Activated T-helper 17 cell treated with anti-CD3 and anti-CD28 coated beads, Interleukin-2, amount 50 U/mL, for 72 hours (primary cell): ENCODE data around the gene FGFR3. TPM values are rescaled to one million over a fixed set of nuclear protein-coding genes. Genes with fewer than 3 reads are reported as not detected.
"Not testable (repeated sequence)": the region's sequence is repeated elsewhere in the genome, so short reads cannot be mapped to it uniquely, and the experiment has no call there.

Experiments
- ATAC-seq: fragments of 150-1000 bp; cut with Tn5 transposase; replicated peaks from 2 replicates; pipeline ENCODE4 v1.10.0; 2021; ENCODE audit warnings: mild to moderate bottlenecking, moderate library complexity
- H3K27ac Mint-ChIP-seq: one replicate; pipeline ENCODE4 v1.8.0; 2022; ENCODE audit warnings: mixed read lengths
- H3K27me3 Mint-ChIP-seq: one replicate; pipeline ENCODE4 v1.8.0; 2022; ENCODE audit warnings: mixed read lengths
- H3K36me3 Mint-ChIP-seq: one replicate; pipeline ENCODE4 v1.8.0; 2022; ENCODE audit warnings: low read depth, mild to moderate bottlenecking, mixed read lengths
- H3K4me1 Mint-ChIP-seq: one replicate; pipeline ENCODE4 v1.8.0; 2022; ENCODE audit warnings: mixed read lengths
- H3K4me3 Mint-ChIP-seq: one replicate; pipeline ENCODE4 v1.8.0; 2022; ENCODE audit warnings: mild to moderate bottlenecking, mixed read lengths
- H3K9me3 Mint-ChIP-seq: one replicate; pipeline ENCODE4 v1.8.0; 2022; ENCODE audit warnings: mixed read lengths
- total RNA-seq, 2 donors: library from RNA; stranded (reverse); gene quantifications; one replicate each; pipeline ENCODE4 v1.2.3, GENCODE V29; 2022

Gene FGFR3
- total RNA-seq, 2 donors from 2014 or later: 0.05 TPM; not detected in 1

DNA sequence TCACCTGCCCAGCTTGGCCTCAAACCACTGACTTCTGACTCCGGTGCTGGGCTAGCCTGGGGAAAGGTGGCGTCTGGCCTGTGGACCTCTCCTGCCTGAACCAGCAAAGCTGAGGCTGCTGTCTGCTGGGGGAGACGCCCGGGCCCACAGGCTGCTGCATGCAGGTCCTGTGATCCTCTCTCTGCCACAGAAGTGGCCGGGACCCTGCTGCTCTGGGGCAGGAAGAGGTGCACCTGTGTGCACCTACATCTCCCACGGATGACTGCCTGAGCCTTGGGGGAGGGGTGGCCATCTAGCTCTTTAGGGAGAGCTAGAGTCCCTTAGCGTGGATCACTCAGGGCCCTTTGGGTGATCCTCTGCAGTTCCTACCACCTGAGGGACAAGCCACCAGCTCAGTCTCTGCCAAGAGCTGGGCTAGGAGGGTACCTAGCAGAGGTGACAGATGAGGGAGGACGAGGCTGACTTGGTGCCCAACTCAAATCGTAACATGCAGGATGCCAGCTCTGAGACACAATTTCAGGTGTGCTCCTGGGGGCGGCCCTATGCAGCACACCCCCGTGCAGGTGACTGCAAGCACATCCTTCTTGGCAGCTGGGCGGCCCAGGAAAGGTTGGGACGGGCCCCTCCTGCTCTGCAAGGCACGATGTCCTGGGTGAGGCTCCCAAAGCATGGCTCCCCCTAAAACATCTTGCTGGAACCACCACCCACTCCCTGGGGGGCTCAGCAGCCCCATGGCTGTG is 40.4 kb downstream of the FGFR3 start:
- H3K27me3 Mint-ChIP-seq: no peaks in the 10 kb centered on the region
- H3K4me1 Mint-ChIP-seq: no peaks in the 10 kb centered on the region
- peaks cover 85% of the 10 kb centered on the region for H3K36me3 Mint-ChIP-seq
- no peak for ATAC-seq
- H3K9me3 Mint-ChIP-seq: no peaks in the 10 kb centered on the region
- H3K4me3 Mint-ChIP-seq: no peak overlapping the region
- H3K27ac Mint-ChIP-seq: peak overlapping the region; percentile 62

DNA sequence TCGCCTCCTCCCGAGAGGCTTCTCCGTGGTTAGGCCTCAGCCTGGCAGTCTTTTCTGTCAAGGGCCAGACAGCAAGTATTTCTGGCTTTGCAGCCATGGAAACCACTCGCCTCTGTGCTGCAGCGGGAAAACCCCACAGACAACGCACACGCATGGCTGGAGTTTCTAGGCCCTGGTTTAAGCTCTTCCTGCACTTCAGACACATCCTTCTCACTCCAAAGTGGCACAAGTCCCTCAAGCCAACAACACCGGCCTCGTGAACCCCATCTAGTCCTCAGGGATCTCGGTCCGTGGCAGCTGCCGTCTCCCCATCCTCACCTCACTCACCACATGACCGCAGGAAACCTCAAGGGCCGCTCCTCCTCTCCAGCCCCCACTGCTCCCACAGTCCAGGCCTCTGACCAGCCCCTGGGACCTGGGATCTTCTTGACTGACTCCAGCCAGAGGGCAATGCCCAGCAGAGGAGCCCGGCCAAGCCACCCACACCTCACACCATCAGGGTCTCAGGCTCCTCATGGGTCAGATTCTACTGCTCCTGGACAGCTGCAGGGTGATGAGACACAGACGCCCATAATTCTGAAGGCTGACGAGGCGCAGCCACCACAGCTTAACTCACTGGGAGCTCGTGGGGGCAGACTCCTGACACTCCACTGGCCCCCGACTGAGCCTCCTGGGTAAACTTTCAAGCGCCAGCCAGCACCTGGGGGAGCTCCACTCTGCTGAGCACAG is 41.1 kb downstream of the FGFR3 start:
- Mint-ChIP-seq H3K27ac (peak overlapping the region; percentile 62), H3K4me3 (no peak overlapping the region), H3K36me3 (peaks cover 92% of the 10 kb centered on the region), H3K27me3 (no peaks in the 10 kb centered on the region), H3K4me1 (no peaks in the 10 kb centered on the region), H3K9me3 (no peaks in the 10 kb centered on the region)
- no peak for ATAC-seq

DNA sequence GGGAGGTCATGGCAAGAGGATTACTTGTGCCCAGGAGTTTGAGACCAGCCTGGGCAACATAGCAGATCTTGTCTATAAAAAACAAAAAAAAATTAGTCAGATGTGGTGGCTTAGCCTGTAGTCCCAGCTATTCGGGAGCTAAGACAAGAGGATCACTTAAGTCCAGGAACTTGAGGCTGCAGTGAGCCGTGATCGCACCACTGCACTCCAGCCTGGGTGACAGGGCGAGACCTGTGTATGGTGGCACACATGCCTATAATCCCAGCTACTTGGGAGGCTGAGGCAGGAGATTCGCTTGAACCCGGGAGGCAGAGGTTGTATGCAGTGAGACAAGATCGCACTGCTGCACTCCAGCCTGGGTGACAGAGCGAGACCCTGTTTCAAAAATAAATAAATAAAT is 42.7 kb downstream of the FGFR3 start:
- not testable (repeated sequence) for H3K4me1 Mint-ChIP-seq, ATAC-seq, H3K27me3 Mint-ChIP-seq, H3K9me3 Mint-ChIP-seq, H3K4me3 Mint-ChIP-seq, H3K27ac Mint-ChIP-seq
- peaks cover 92% of the 10 kb centered on the region for H3K36me3 Mint-ChIP-seq

DNA sequence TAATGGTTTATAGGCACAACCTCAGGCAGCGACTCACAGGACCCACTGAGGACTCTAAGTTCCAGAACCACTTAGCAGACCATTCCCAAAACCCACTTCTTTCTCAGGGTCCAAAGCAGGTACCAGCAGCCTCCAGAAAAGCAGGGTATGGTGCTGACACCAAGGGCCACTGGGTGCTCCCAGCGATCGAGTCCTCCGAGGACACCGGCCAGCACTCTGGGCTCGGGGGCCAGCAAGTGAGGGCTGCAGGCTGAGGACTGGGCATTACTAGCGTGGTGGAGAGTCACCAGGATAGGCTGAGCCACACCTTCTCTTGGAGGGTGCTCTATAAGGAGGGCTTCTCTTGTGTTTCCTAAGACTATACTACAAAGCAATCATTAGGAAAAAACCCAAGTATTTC is 43.6 kb downstream of the FGFR3 start:
- H3K36me3 Mint-ChIP-seq: peaks cover 92% of the 10 kb centered on the region
- no peak for ATAC-seq
- no peaks in the 10 kb centered on the region for H3K9me3 Mint-ChIP-seq
- H3K4me3 Mint-ChIP-seq: no peak overlapping the region
- H3K4me1 Mint-ChIP-seq: no peaks in the 10 kb centered on the region
- H3K27ac Mint-ChIP-seq: no peak overlapping the region
- no peaks in the 10 kb centered on the region for H3K27me3 Mint-ChIP-seq

DNA sequence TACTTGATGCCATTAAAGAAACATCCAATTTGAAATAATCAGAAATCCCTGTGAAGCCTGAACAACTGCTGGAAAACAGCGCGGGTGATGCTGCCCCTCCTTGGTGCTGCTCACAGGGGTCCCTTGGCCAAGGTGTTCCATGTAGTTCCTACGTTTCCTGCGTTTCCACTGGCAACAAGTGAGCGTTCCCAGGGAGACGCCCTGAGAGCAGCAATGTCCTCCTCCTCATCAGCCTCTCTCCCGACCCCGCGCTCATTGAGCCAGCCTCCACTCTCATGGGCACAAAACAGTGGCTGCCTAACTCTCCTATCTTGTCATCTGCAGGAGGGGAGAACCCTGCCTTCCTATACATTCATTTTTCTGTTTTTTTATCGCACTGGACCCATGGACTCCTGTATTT is 44.0 kb downstream of the FGFR3 start:
- Mint-ChIP-seq H3K36me3 (peaks cover 92% of the 10 kb centered on the region), H3K27ac (no peak overlapping the region), H3K27me3 (no peaks in the 10 kb centered on the region), H3K4me3 (no peak overlapping the region), H3K4me1 (no peaks in the 10 kb centered on the region), H3K9me3 (no peaks in the 10 kb centered on the region)
- ATAC-seq: no peak

DNA sequence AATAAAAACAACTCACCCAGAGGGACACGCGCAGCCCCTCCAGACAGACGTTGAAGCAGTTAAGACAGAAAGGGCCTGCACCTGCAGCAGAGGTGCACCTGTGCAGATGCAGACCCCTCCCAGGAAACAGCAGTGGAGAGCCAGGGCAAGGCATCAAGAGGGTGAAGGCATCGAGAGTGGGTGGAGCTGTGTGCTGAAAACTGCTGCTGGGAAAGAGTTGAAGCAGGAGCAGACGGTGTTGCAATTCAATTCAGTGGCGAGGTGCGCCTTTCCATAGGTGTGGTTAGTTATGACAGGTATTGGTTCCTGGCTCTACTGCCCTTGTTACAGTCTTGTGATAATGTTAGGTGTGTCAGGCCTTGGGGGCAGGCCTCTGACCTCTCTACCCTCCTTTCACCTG is 46.2 kb downstream of the FGFR3 start:
- H3K27ac Mint-ChIP-seq: no peak overlapping the region
- peaks cover 96% of the 10 kb centered on the region for H3K36me3 Mint-ChIP-seq
- H3K27me3 Mint-ChIP-seq: no peaks in the 10 kb centered on the region
- no peaks in the 10 kb centered on the region for H3K4me1 Mint-ChIP-seq
- no peak overlapping the region for H3K4me3 Mint-ChIP-seq
- no peak for ATAC-seq
- H3K9me3 Mint-ChIP-seq: no peaks in the 10 kb centered on the region

DNA sequence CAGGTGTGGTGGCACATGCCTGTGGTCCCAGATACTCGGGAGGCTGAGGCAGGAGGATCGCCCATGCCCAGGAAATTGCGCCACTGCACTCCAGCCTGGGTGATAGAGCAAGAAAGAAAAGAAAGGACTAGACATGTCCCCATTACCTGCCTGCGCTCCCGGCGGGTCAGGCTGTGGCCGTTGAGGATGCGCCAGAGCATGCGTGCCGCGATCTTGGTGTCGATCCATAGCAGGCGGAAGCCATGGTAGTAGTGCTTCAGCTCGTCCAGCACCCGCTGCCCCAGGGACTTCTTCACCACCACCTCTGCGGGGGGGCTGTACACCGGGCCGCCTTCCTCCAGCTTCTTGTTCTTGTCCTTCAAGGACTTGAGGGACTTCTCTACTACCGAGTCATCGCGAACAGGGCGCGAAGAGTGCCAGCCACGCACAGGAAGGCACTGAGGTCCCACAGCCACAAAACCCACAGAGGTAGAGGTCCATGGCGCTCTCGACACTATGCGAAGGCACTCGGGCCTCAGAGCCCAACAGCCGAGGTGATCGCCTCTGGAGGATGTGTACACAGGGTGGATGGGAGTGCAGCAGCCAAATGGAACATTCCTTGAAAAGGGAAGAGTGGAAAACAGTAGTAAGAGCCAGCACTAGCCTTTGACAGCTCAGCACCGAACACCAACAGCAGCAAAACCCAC is 48.3 kb downstream of the FGFR3 start:
- no peak overlapping the region for H3K27ac Mint-ChIP-seq
- no peak overlapping the region for H3K4me3 Mint-ChIP-seq
- no peak for ATAC-seq

DNA sequence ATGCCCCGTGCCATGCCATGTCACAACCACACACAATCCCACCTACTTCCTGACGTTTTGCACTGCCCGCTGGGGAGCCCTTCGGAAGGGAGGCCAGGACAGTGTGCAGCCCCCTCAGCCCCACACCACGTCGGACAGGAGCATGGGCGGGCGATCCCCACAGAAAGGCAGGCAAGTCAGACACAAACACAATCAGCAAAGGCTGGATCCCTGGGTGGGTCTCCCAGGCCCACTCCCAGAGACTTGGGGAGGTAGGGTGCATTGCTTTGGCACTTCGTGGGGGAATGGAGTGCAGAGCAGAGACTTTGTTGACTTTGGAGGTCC is 48.8 kb downstream of the FGFR3 start:
- Mint-ChIP-seq H3K27ac (no peak overlapping the region), H3K36me3 (peaks cover 99% of the 10 kb centered on the region), H3K27me3 (no peaks in the 10 kb centered on the region), H3K9me3 (no peaks in the 10 kb centered on the region), H3K4me1 (no peaks in the 10 kb centered on the region), H3K4me3 (no peak overlapping the region)
- no peak for ATAC-seq

More for the DNA sequence above, 48.3 kb downstream of the FGFR3 start:
- no peaks in the 10 kb centered on the region for H3K27me3 Mint-ChIP-seq
- no peaks in the 10 kb centered on the region for H3K9me3 Mint-ChIP-seq
- peaks cover 96% of the 10 kb centered on the region for H3K36me3 Mint-ChIP-seq
- no peaks in the 10 kb centered on the region for H3K4me1 Mint-ChIP-seq

DNA sequence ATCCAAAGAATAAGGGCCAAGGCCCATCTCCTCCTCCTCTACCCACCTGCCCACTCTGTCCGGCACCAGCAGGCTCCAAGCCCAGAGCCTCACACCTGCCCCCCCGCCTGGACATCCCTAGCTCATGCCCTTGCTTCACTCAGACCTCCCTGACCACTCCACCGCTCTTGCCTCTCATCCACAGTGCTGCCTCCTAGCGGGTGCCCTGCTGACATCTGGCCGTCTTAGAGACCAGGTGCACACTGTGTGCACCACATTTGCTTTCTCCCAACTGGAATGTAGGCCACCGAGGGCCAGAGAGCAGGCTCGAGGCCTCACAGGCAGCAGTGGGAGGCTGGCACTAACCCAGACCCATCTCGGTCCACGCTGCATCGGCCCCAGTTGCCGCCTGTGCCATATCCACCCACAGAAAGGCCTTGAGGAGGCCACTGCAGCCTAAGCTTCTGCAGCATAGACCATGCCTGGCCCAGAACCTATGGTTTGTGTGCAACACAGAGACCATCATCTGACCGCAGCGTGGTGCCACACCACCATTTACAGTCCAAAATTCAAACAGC is 49.3 kb downstream of the FGFR3 start:
- no peaks in the 10 kb centered on the region for H3K4me1 Mint-ChIP-seq
- no peaks in the 10 kb centered on the region for H3K9me3 Mint-ChIP-seq
- H3K27me3 Mint-ChIP-seq: no peaks in the 10 kb centered on the region
- H3K4me3 Mint-ChIP-seq: no peak overlapping the region
- peaks cover 99% of the 10 kb centered on the region for H3K36me3 Mint-ChIP-seq
- H3K27ac Mint-ChIP-seq: no peak overlapping the region
- ATAC-seq: no peak

DNA sequence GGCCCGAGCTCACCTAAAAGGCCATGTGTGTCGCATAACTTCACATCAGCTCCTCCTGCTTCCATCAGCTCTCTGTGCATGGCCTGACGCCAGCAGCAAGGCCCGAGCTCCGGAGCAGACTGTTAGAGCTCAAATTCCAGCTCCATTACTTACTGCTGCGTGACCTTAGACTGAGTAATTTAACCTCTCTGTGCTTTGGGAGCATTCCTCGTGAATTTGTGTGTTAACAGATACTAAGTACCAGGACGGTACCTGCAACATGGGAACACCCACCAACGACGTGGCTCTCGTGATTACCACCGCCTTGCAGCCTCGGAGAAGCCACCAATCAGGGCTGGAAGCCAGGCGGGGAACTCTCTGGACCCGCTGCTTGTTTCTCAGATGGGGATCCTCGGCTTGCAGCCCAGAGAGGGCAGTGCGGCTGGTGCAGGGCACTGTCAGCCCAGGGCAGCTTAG is 49.9 kb downstream of the FGFR3 start:
- no peak for ATAC-seq
- Mint-ChIP-seq H3K27ac (no peak overlapping the region), H3K36me3 (peaks cover 95% of the 10 kb centered on the region), H3K4me1 (no peaks in the 10 kb centered on the region), H3K9me3 (no peaks in the 10 kb centered on the region), H3K4me3 (no peak overlapping the region), H3K27me3 (no peaks in the 10 kb centered on the region)

DNA sequence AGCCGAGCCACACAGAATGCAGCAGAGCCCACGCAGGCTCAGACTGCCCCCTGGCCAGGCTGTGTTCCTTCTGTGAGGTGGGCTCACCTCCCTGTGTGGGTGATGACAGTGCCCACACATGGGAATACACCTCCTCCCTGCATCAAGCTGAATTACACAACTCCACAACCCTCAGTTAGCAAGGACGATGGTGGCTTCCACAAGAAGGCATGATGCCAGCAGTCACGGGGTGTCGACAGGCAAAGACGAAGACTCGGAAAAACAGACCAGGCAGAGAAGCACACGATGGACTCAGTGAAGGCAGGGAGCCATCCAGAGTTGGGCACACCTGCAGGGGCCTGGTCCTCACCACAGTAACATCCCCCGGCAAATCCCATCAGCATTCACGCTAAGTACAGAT is 50.8 kb downstream of the FGFR3 start:
- no peaks in the 10 kb centered on the region for H3K9me3 Mint-ChIP-seq
- H3K27ac Mint-ChIP-seq: no peak overlapping the region
- H3K27me3 Mint-ChIP-seq: no peaks in the 10 kb centered on the region
- H3K4me1 Mint-ChIP-seq: no peaks in the 10 kb centered on the region
- no peak for ATAC-seq
- H3K36me3 Mint-ChIP-seq: peaks cover 91% of the 10 kb centered on the region
- H3K4me3 Mint-ChIP-seq: no peak overlapping the region

DNA sequence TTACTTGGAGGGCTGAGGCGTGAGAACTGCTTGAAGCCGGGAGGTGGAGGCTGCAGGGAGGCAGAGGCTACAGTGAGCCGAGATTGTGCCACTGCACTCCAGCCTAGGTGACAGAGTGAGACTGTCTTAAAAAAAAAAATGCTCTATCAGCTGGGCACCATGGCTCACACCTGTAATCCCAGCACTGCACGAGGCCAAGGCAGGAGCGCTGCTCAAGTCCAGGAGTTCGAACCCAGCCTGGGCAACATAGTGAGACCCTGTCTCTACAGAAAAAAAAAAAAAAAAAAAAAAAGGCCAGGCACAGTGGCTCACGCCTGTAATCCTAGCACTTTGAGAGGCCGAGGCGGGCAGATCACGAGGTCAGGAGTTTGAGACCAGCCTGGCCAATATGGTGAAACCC is 51.5 kb downstream of the FGFR3 start:
- H3K27ac Mint-ChIP-seq, ATAC-seq, H3K27me3 Mint-ChIP-seq, H3K9me3 Mint-ChIP-seq, H3K4me1 Mint-ChIP-seq, H3K4me3 Mint-ChIP-seq: not testable (repeated sequence)
- peaks cover 85% of the 10 kb centered on the region for H3K36me3 Mint-ChIP-seq

DNA sequence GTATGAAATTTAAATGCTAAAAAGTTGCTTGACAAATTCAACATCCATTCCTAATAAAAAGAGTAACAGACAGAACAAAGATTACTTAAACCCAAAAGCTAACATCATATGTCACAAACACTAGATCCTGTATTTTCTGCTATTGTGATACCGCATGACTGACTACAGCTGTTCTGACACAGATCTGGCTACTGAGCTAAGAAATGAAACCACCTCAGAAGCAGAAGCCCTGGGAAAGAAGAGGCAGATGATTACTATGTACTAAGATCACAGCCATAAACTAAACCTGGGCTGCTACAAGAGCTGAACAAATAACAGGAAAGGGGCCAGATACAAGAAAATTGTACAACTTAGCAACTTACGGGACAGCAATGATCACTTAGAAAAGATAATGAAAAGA is 53.5 kb downstream of the FGFR3 start:
- Mint-ChIP-seq H3K36me3 (peaks cover 65% of the 10 kb centered on the region), H3K4me3 (no peak overlapping the region), H3K4me1 (no peaks in the 10 kb centered on the region), H3K9me3 (no peaks in the 10 kb centered on the region), H3K27ac (no peak overlapping the region), H3K27me3 (no peaks in the 10 kb centered on the region)
- ATAC-seq: no peak

DNA sequence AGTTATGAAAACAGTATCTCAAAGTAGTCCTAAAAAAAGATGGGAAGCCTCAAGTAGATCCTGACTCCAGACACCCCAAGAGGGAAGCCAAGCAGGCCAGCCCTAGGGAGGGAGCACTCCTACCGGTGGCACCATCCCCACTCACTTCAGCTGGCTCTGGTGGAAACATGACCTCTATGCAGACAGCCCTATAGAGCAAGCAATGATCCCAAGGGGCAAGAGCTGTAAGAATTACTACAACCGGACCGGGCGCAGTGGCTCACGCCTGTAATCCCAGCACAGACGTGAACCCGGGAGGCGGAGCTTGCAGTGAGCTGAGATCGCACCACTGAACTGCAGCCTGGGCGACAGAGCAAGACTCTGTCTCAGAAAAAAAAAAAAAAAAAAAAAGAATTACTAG is 57.2 kb downstream of the FGFR3 start:
- ATAC-seq: no peak
- Mint-ChIP-seq H3K27ac (no peak overlapping the region), H3K27me3 (no peaks in the 10 kb centered on the region), H3K9me3 (no peaks in the 10 kb centered on the region), H3K4me1 (peaks cover 17% of the 10 kb centered on the region), H3K36me3 (peaks cover 46% of the 10 kb centered on the region), H3K4me3 (no peak overlapping the region)

DNA sequence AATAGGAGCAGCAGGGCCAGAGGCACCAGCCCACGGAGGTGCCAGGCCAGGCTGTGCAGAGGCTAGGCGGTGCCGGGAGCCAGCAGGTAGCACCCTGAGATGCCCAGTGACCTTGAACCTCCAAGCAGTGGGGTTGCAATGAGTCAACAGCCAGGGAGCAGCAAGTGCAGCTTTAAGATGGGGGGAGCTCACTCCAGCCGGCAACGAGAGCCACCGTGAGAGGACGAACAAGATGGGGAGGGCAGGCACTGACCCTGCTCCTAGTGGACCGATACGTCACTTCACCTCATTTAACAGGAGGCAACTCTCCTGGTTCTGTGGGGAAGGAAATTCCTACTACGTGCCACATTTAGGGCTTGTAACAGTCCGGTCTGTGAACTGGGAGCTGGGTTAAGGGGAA is 58.1 kb downstream of the FGFR3 start:
- Mint-ChIP-seq H3K27me3 (no peaks in the 10 kb centered on the region), H3K4me1 (peaks cover 17% of the 10 kb centered on the region), H3K27ac (no peak overlapping the region), H3K36me3 (peaks cover 37% of the 10 kb centered on the region), H3K4me3 (no peak overlapping the region), H3K9me3 (no peaks in the 10 kb centered on the region)
- ATAC-seq: no peak
